H1 (cell line): Measurements from ENCODE around the gene GSAP. TPM values are rescaled to one million over a fixed set of nuclear protein-coding genes. Genes with fewer than 3 reads are reported as not detected.
"Not testable (repeated sequence)": the region's sequence is repeated elsewhere in the genome, so short reads cannot be mapped to it uniquely, and the experiment has no call there.

Experiments used
- CTCF ChIA-PET: fragments of 300-600 bp; sonication (Branson Sonifier 250); formaldehyde crosslinking; loops from one replicate; lab custom pipeline; 2021; ENCODE audit not compliant: partially characterized antibody; lab: Charles Lee
- POLR2A ChIA-PET: fragments of 300-600 bp; sonication (Branson Sonifier 250); formaldehyde crosslinking; loops from one replicate; lab custom pipeline; 2021; ENCODE audit warnings: inconsistent platforms; ENCODE audit not compliant: partially characterized antibody; lab: Charles Lee
- DNase-seq, 2 experiments: peaks; one replicate each; pipeline versions ENCODE4 v3.0.0 to v3.0.0-alpha.2; 2010 to 2022; ENCODE audit warnings: low spot score in 2 of 2, low read depth in 1 of 2, mixed read lengths in 1 of 2
- FAIRE-seq: peaks from 2 replicates; lab custom pipeline; 2011; peaks lifted over from hg19 to GRCh38; lab: Jason Lieb, UNC
- H2AFZ ChIP-seq: 2 replicates; pipeline ENCODE4 v1.8.1; 2012; ENCODE audit warnings: low read length, inconsistent platforms
- H2AK5ac ChIP-seq: 2 replicates; pipeline ENCODE4 v1.6.1; 2013; ENCODE audit warnings: low read depth, low read length
- H2BK120ac ChIP-seq: replicated peaks from 2 replicates; pipeline ENCODE3; 2013; ENCODE audit warnings: low read depth, low read length, inconsistent platforms
- H2BK12ac ChIP-seq: 2 replicates; pipeline ENCODE4 v1.6.1; 2013; ENCODE audit warnings: low read depth, low read length
- H2BK15ac ChIP-seq: 2 replicates; pipeline ENCODE4 v1.6.1; 2013; ENCODE audit warnings: low read length
- H2BK20ac ChIP-seq: 2 replicates; pipeline ENCODE4 v1.6.1; 2013; ENCODE audit warnings: low read length
- H2BK5ac ChIP-seq: 2 replicates; pipeline ENCODE4 v1.6.1; 2013; ENCODE audit warnings: low read depth, low read length
- H3K14ac ChIP-seq: 2 replicates; pipeline ENCODE4 v1.6.1; 2013; ENCODE audit warnings: inconsistent platforms; ENCODE audit not compliant: insufficient read length
- H3K18ac ChIP-seq: 2 replicates; pipeline ENCODE4 v1.6.1; 2013; ENCODE audit warnings: low read length; ENCODE audit errors: extremely low read depth
- H3K23ac ChIP-seq: 2 replicates; pipeline ENCODE4 v1.6.1; 2013; ENCODE audit warnings: inconsistent platforms; ENCODE audit not compliant: insufficient read length
- H3K23me2 ChIP-seq: 2 replicates; pipeline ENCODE4 v1.6.1; 2013; ENCODE audit warnings: low read depth, low read length
- H3K27ac ChIP-seq: 2 replicates; pipeline ENCODE4 v1.6.1; 2011; ENCODE audit warnings: low read depth, low read length, inconsistent platforms
- H3K27me3 ChIP-seq, 4 experiments: replicated peaks in 1 of 4; 1 replicate in 1 of 4; 2 replicates in 3 of 4; pipeline versions ENCODE4 v1.6.1 to v1.8.1; 2011 to 2013; ENCODE audit warnings: low read length in 3 of 4, mild to moderate bottlenecking in 3 of 4, inconsistent platforms in 2 of 4, mixed read lengths in 2 of 4, moderate library complexity in 1 of 4; ENCODE audit not compliant: control insufficient read depth in 3 of 4, insufficient read depth in 3 of 4; ENCODE audit errors: extremely low read depth in 1 of 4
- H3K36me3 ChIP-seq, 4 experiments: 2 replicates each; pipeline versions ENCODE4 v1.6.1 to v1.8.1; 2011 to 2013; ENCODE audit warnings: mild to moderate bottlenecking in 4 of 4, low read length in 3 of 4, moderate library complexity in 2 of 4, control low read depth in 1 of 4, inconsistent platforms in 1 of 4; ENCODE audit not compliant: insufficient read depth in 4 of 4, control insufficient read depth in 2 of 4
- H3K4ac ChIP-seq: replicated peaks from 2 replicates; pipeline ENCODE3; 2013; ENCODE audit warnings: low read length, low read depth, mixed read lengths, inconsistent platforms; ENCODE audit not compliant: insufficient read length
- H3K4me1 ChIP-seq, 4 experiments: replicated peaks in 1 of 4; 1 replicate in 1 of 4; 2 replicates in 3 of 4; pipeline versions ENCODE4 v1.6.1 to v1.8.1; 2011 to 2013; ENCODE audit warnings: low read length in 3 of 4, inconsistent platforms in 2 of 4, mixed read lengths in 1 of 4; ENCODE audit not compliant: insufficient read depth in 4 of 4, control insufficient read depth in 3 of 4
- H3K4me2 ChIP-seq, 2 experiments: 2 replicates each; pipeline versions ENCODE4 v1.6.1 to v1.8.1; 2011 to 2013; ENCODE audit warnings: low read depth in 2 of 2, low read length in 2 of 2, control low read depth in 1 of 2, inconsistent platforms in 1 of 2, mild to moderate bottlenecking in 1 of 2; ENCODE audit not compliant: insufficient read depth in 1 of 2
- H3K4me3 ChIP-seq, 4 experiments: fragments of 200-600, 300-600 bp in 1 of 4; sonication (generic), shearing (Covaris generic), sonication (Bioruptor Twin) in 1 of 4; 2 replicates each; pipeline versions ENCODE4 v1.5.1 to v1.8.1; 2011 to 2016; ENCODE audit warnings: low read length in 4 of 4, low read depth in 3 of 4, control low read depth in 2 of 4, inconsistent platforms in 2 of 4, mild to moderate bottlenecking in 2 of 4, mixed read lengths in 1 of 4, moderate library complexity in 1 of 4; ENCODE audit not compliant: insufficient read depth in 2 of 4; ENCODE audit errors: extremely low read depth in 1 of 4
- H3K56ac ChIP-seq: replicated peaks from 2 replicates; pipeline ENCODE3; 2013; ENCODE audit warnings: low read depth, mild to moderate bottlenecking, mixed read lengths, low read length, inconsistent platforms; ENCODE audit not compliant: insufficient read length
- H3K79me1 ChIP-seq: 2 replicates; pipeline ENCODE4 v1.6.1; 2013; ENCODE audit warnings: low read depth, low read length, control low read depth
- H3K79me2 ChIP-seq, 2 experiments: 2 replicates each; pipeline versions ENCODE4 v1.6.1 to v1.8.1; 2012 to 2013; ENCODE audit warnings: low read length in 2 of 2, mild to moderate bottlenecking in 2 of 2, inconsistent platforms in 1 of 2; ENCODE audit not compliant: insufficient read depth in 2 of 2, control insufficient read depth in 1 of 2
- H3K9ac ChIP-seq, 4 experiments: replicated peaks in 1 of 4; 1 replicate in 1 of 4; 2 replicates in 3 of 4; pipeline versions ENCODE4 v1.6.1 to v1.8.1; 2011 to 2013; ENCODE audit warnings: low read depth in 3 of 4, low read length in 3 of 4, control low read depth in 2 of 4, mild to moderate bottlenecking in 2 of 4, moderate library complexity in 2 of 4, inconsistent platforms in 1 of 4; ENCODE audit errors: extremely low read depth in 1 of 4
- H3K9me3 ChIP-seq, 2 experiments: 2 replicates each; pipeline versions ENCODE4 v1.6.1 to v1.8.1; 2012 to 2013; ENCODE audit warnings: mild to moderate bottlenecking in 2 of 2, moderate library complexity in 2 of 2, control low read depth in 1 of 2, inconsistent platforms in 1 of 2, low read depth in 1 of 2, low read length in 1 of 2, mixed read lengths in 1 of 2; ENCODE audit not compliant: insufficient read depth in 2 of 2
- H4K20me1 ChIP-seq, 2 experiments: replicated peaks in 1 of 2; 2 replicates each; pipeline versions ENCODE3 to v1.8.1; 2011 to 2013; ENCODE audit warnings: inconsistent platforms in 2 of 2, low read length in 2 of 2, mild to moderate bottlenecking in 1 of 2; ENCODE audit not compliant: insufficient read depth in 2 of 2, control insufficient read depth in 1 of 2
- H4K5ac ChIP-seq: 2 replicates; pipeline ENCODE4 v1.6.1; 2013; ENCODE audit warnings: low read length, low read depth, mixed read lengths, inconsistent platforms; ENCODE audit not compliant: insufficient read length
- H4K8ac ChIP-seq: 2 replicates; pipeline ENCODE4 v1.8.0; 2013; ENCODE audit warnings: mild to moderate bottlenecking, moderate library complexity, low read length, inconsistent platforms; ENCODE audit not compliant: insufficient read depth; ENCODE audit errors: extremely low read depth
- H4K91ac ChIP-seq: replicated peaks from 2 replicates; pipeline ENCODE3; 2013; ENCODE audit warnings: low read length, mixed read lengths, inconsistent platforms; ENCODE audit not compliant: insufficient read length
- SIN3A ChIP-seq, 2 experiments: IDR thresholded peaks in 1 of 2; conservative IDR thresholded peaks in 1 of 2; 2 replicates each; pipeline ENCODE4 v1.6.1; 2011 to 2012; ENCODE audit warnings: low read length in 2 of 2, improper control_type of control experiment in 1 of 2, low read depth in 1 of 2, mild to moderate bottlenecking in 1 of 2
- TCF12 ChIP-seq: IDR thresholded peaks from 2 replicates; pipeline ENCODE4 v1.6.1; 2011; ENCODE audit warnings: low read depth, mild to moderate bottlenecking, low read length
- WGBS, 2 experiments: shearing (Covaris generic) in 1 of 2; methylation state at CpG; one replicate each; pipeline versions ENCODE4 v1.1.6 to v1.1.7; 2013 to 2015; ENCODE audit warnings: low lambda C conversion rate in 2 of 2, mixed read lengths in 2 of 2, inconsistent platforms in 1 of 2, low coverage in 1 of 2, missing lambda C conversion rate in 1 of 2; ENCODE audit not compliant: insufficient replicate concordance in 2 of 2, insufficient coverage in 1 of 2, insufficient read length in 1 of 2; ENCODE audit errors: extremely low coverage in 1 of 2, missing lambda C conversion rate in 1 of 2; 5-methylcytosine and 5-hydroxymethylcytosine counted together
- polyA plus RNA-seq, 7 experiments: library from polyadenylated mRNA; depleted of rRNA in 3 of 7; stranded (reverse) in 5 of 7; unstranded in 2 of 7; fragments of >200 nt in 5 of 7; fragments of 200-250 nt in 2 of 7; gene quantifications; 1 replicate in 5 of 7; 2 replicates in 1 of 7; 4 replicates in 1 of 7; pipeline versions ENCODE4 v1.2.1 to v1.2.3, GENCODE V29; 2011 to 2013; ENCODE audit warnings: missing spikeins in 2 of 7, mixed read lengths in 2 of 7
- total RNA-seq: library from RNA; stranded (reverse); fragmentation: NEBNext Ultra II Directional; extraction: Animal tissue kit (Norgen Biotek cat#: 25700); gene quantifications from 2 replicates; pipeline ENCODE4 v1.2.1, GENCODE V29; 2021

Gene GSAP
- total and polyA plus RNA-seq, 2 of the 8 experiments (the other 6 are each of a cell fraction or from before 2014, with no cell fraction given) = 0.93 to 2.1 TPM

DNA sequence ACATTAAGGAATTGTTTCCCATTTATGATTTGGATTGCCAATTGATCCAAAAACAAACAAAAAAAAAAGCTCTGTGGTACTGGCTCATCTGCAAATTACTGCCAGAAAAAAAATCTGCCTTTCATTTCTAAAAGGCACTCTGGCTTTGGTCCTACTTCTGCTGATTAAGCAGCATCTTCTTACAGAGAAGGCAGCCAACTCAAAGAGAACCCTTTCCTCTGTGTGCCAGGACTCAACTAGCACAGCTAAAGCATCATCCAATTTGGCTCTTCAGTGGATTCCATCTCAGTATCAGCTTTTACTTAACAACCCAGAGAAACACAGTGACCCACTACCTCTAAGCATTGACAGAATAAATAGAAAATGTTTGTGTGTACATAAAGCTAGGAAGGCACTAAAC is 80.6 kb downstream of the GSAP start:
- H4K8ac ChIP-seq = no peak overlapping the region
- H2BK20ac ChIP-seq = no peak overlapping the region
- ChIA-PET CTCF (interaction anchor here (0.5 to 2.1 kb wide), 3 partner anchors 13 to 318 kb away, joined by 4 to 5 read pairs (median 4); no protein-coding TSS in a partner anchor), POLR2A (no interaction called here)
- no peaks in the 10 kb centered on the region for H3K36me3 ChIP-seq
- H3K9ac ChIP-seq = no peak overlapping the region
- H2BK15ac ChIP-seq = no peak overlapping the region
- TF ChIP-seq TCF12 = no peak
- no peak for TF ChIP-seq SIN3A (conservative IDR thresholded peaks at IDR 0.05 in 1 of 2, IDR thresholded peaks at IDR 0.05 in 1 of 2; ENCODE audit: low read depth in 1 of 2, low read length in 2 of 2)
- no peak overlapping the region for H3K4me3 ChIP-seq
- no peak overlapping the region for H2BK5ac ChIP-seq
- peaks cover 0 to 3% of the 10 kb centered on the region in 2 experiments; a peak in 1 of 4 replicates for H3K9me3 ChIP-seq
- H3K79me1 ChIP-seq = no peaks in the 10 kb centered on the region
- no peaks in the 10 kb centered on the region for H3K4me1 ChIP-seq
- DNase-seq (no peak), FAIRE-seq (no peak)
- H3K27me3 ChIP-seq = no peaks in the 10 kb centered on the region
- no peaks in the 10 kb centered on the region for H3K23me2 ChIP-seq
- H4K5ac ChIP-seq = no peak overlapping the region
- no peaks in the 10 kb centered on the region for H3K79me2 ChIP-seq
- no peak overlapping the region for H3K4me2 ChIP-seq
- H2AFZ ChIP-seq = no peak overlapping the region
- no peak overlapping the region for H3K23ac ChIP-seq
- H4K91ac ChIP-seq = no peak overlapping the region
- H2BK120ac ChIP-seq = no peak overlapping the region
- no peak overlapping the region for H3K27ac ChIP-seq
- H3K14ac ChIP-seq = no peak overlapping the region
- H3K56ac ChIP-seq = no peak overlapping the region
- no peak overlapping the region for H2AK5ac ChIP-seq
- H2BK12ac ChIP-seq = no peak overlapping the region
- H3K4ac ChIP-seq = no peak overlapping the region
- H4K20me1 ChIP-seq = no peaks in the 10 kb centered on the region
- no peak overlapping the region for H3K18ac ChIP-seq

DNA sequence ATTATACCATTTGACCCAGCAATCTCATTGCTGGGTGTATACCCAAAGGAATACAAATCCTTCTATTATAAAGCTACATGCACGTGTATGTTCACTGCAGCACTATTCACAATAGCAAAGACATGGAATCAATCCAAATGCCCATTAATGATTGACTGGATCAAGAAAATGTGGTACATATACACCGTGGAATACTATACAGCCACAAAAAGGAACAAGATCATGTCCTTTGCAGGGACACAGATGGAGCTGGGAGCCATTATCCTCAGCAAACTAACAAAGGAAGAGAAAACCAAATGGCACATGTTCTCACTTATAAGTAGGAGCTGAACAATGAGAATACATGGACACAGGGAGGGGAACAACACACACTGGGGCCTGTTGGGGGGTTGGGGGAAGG is 82.1 kb downstream of the GSAP start:
- CTCF ChIA-PET = interaction anchor here (0.6 to 2.1 kb wide), 2 partner anchors 84 to 89 kb away, joined by 3 to 5 read pairs; no protein-coding TSS in a partner anchor
- 82% methylated on average over 2 of the region's 2 CpGs; no CpG with 5 or more reads in 1 of the 2 experiments for WGBS, 2 experiments
- H3K36me3 ChIP-seq, DNase-seq, H3K9ac ChIP-seq, H3K56ac ChIP-seq, H3K79me2 ChIP-seq, H3K9me3 ChIP-seq, H3K14ac ChIP-seq, POLR2A ChIA-PET, H3K4me2 ChIP-seq, H4K91ac ChIP-seq, H4K8ac ChIP-seq, H3K23me2 ChIP-seq, H3K4ac ChIP-seq, H2BK12ac ChIP-seq, H4K20me1 ChIP-seq, H2BK120ac ChIP-seq, H3K27ac ChIP-seq, H3K23ac ChIP-seq, H2BK5ac ChIP-seq, H2BK20ac ChIP-seq, H3K4me3 ChIP-seq, H2AK5ac ChIP-seq, H3K27me3 ChIP-seq, FAIRE-seq, H4K5ac ChIP-seq, H3K79me1 ChIP-seq, H2BK15ac ChIP-seq, H3K4me1 ChIP-seq, H2AFZ ChIP-seq, H3K18ac ChIP-seq: not testable (repeated sequence)
